A549 treated with ZK216348 at 1 μM for 4 hours (cell line): ENCODE results near the gene WSCD1. TPM values are rescaled to one million over a fixed set of nuclear protein-coding genes. Genes with fewer than 3 reads are reported as not detected.

ENCODE experiments used
- total RNA-seq: library from RNA; stranded (reverse); fragments of 200-300 nt; extraction: Qiagen RNA extraction; gene quantifications from 5 replicates; pipeline ENCODE4 v1.2.3, GENCODE V29; 2022; ENCODE audit warnings: low read depth

The WSCD1 gene
- total RNA-seq = 1.9 to 3.9 TPM (median 3.3 TPM) in 5 replicates

DNA sequence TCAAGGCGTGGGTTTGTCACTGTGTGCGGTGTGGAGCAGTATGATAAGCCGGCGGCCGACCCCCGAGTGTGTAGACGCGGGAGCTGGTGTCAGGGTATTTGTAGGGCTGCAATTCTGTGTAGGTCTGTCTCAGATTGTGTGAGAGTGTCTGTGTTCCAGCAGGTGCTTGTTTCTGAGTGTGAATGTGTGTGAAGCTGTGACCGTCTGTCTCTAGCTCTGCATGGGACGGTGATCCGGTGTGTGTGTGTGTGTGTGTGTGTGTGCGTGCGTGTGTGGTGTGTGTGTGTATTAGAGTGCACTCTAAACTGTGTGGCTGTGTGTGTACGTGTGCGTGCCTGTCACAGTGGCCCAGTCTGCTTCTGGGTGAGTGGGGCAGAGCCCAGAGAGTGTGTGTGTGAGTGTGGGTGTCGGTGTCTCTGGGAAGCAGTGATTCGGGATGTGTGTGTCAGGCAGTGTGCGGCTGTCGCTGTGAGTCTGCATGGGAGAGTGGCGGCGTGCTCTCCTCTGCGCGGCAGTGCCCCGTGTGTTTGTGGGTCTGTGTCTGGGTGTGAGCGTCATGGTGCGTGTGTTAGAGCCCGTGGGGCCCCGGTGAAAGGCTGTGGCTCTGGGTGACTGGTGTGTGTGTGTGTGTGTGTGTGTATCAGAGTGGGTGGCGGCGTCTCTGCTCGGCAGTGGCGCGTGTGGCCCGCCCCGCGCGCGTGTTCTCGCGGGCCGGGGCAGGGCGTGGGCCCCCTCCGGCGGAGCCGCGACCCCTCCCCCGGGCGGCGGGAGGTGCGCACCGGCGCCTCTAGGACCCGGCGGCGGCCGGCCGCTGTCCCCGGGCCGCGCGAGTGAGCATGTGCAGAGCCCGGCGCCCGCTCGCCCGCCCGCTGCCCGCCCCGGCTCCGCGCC lies at the start of gene WSCD1:
Gene WSCD1, plus strand, starts transcription at position 841 of the 891 bp plus-strand sequence. CDS start 10,280 bp downstream, outside the sequence.

